Gastroesophageal sphincter (tissue), 3 donors: ENCODE results near the gene POMT2.

Experiments used
- CTCF ChIP-seq, 4 experiments: fragments of 200-600 bp in 2 of 4; fragments of 450-650 bp in 2 of 4; sonication (generic) in 1 of 4; IDR thresholded peaks; one replicate each; pipeline ENCODE4 v1.5.1; 2017 to 2019; ENCODE audit warnings: antibody characterized with exemption in 4 of 4, mild to moderate bottlenecking in 2 of 4, moderate library complexity in 2 of 4
- EP300 ChIP-seq: sonication (generic); formaldehyde crosslinking; IDR thresholded peaks from one replicate; pipeline ENCODE4 v1.6.1; 2017; ENCODE audit warnings: antibody characterized with exemption, mild to moderate bottlenecking
- POLR2A ChIP-seq, 2 donors: fragments of 450-650 bp; IDR thresholded peaks; one replicate each; pipeline ENCODE4 v1.6.1; 2017; ENCODE audit warnings: antibody characterized with exemption in 2 of 2, mild to moderate bottlenecking in 2 of 2, moderate library complexity in 1 of 2
- POLR2AphosphoS5 ChIP-seq: sonication (generic); formaldehyde crosslinking; IDR thresholded peaks from one replicate; pipeline ENCODE4 v1.6.1; 2017; ENCODE audit warnings: antibody characterized with exemption

GRCh38 chr14:77259025-77259715 is 61.5 kb downstream of the POMT2 start:
- TF ChIP-seq POLR2A (IDR thresholded peaks at IDR 0.05) (no peak), CTCF (IDR thresholded peaks at IDR 0.05) (no peak), POLR2AphosphoS5 (no peak), EP300 (no peak)
